Measurements from ENCODE around the gene RPL39. TPM values are rescaled to one million over a fixed set of nuclear protein-coding genes. Genes with fewer than 3 reads are reported as not detected.

The RPL39 gene
- 3,384 to 5,279 TPM (median 3,551 TPM) in 5 replicates for total RNA-seq (2022; extraction: Qiagen RNA extraction)

GRCh38 chrX:119791437-119792231, at the start of gene RPL39:
RPL39 (minus strand) TSS chrX:119791630; CDS start chrX:119791576, 54 bp downstream.

GRCh38 chrX:119757979-119758730, 33.3 kb downstream of the RPL39 start, which contains the start of gene SOWAHD:
SOWAHD (plus strand) TSS chrX:119758588; CDS start chrX:119758668, 80 bp downstream.

Other genes starting within 250 kb of the RPL39 start
- 30.6 to 40.8 TPM (median 30.8 TPM) in 5 replicates for gene STEEP1, start 226.2 kb downstream of the RPL39 start, total RNA-seq (2022; extraction: Qiagen RNA extraction)
- 133 to 145 TPM (median 142 TPM) in 5 replicates for gene UBE2A, start 217.1 kb downstream of the RPL39 start, total RNA-seq (2022; extraction: Qiagen RNA extraction)
- 16.8 to 18.7 TPM (median 17.0 TPM) in 5 replicates for gene NKRF, start 185.2 kb downstream of the RPL39 start, total RNA-seq (2022; extraction: Qiagen RNA extraction)
- gene SEPTIN6, start 98.5 kb downstream of the RPL39 start, total RNA-seq (2022; extraction: Qiagen RNA extraction), result 9.6 to 12.6 TPM (median 10.9 TPM) in 5 replicates
- gene SOWAHD, start 33.0 kb downstream of the RPL39 start, total RNA-seq (2022; extraction: Qiagen RNA extraction), result 0.15 to 0.19 TPM in 2 of 5 replicates, not detected in the others
- gene UPF3B, start 61.3 kb upstream of the RPL39 start, total RNA-seq (2022; extraction: Qiagen RNA extraction), result 17.3 to 23.5 TPM (median 18.9 TPM) in 5 replicates
- gene RNF113A, start 80.1 kb upstream of the RPL39 start, total RNA-seq (2022; extraction: Qiagen RNA extraction), result 27.9 to 31.5 TPM (median 30.4 TPM) in 5 replicates
- gene NDUFA1, start 80.2 kb upstream of the RPL39 start, total RNA-seq (2022; extraction: Qiagen RNA extraction), result 230 to 315 TPM (median 247 TPM) in 5 replicates
- gene AKAP14, start 104.3 kb upstream of the RPL39 start, total RNA-seq (2022; extraction: Qiagen RNA extraction), result not detected in 5 replicates
- 6.9 to 7.8 TPM (median 7.1 TPM) in 5 replicates for gene NKAP, start 152.1 kb upstream of the RPL39 start, total RNA-seq (2022; extraction: Qiagen RNA extraction)

Data from A549 treated with Mapracorat at 1 μM for 4 hours (cell line).